ENCODE data around the gene TNC. TPM values are rescaled to one million over a fixed set of nuclear protein-coding genes. Genes with fewer than 3 reads are reported as not detected.

The TNC gene
- total and polyA plus RNA-seq, 2 experiments from 2014 or later: 12.7 to 20.9 TPM

DNA sequence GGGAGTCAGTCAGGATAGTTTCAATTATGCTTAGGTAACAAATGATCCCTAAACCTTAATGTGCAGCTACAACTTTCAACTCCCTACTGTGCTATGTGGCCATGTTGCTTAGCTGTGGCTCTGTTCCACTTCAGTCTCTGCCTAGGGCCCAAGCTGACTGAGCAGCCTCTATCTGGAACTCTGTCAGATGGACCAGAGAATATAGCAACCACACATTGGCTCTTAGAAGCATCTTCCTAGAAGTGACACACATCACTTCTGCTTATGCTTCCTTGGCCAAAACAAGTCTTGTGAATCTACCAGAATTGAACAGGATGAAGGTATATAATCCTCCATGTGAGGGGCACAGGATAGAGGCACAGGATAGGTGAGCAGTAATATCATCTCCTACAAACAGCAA lies 36.7 kb upstream of the TNC start:
- H3K4me2 ChIP-seq: no peak overlapping the region
- peaks cover 7% of the 10 kb centered on the region for H3K4me1 ChIP-seq (ENCODE audit: insufficient read depth)
- no peaks in the 10 kb centered on the region for H4K20me1 ChIP-seq (ENCODE audit: insufficient read depth, poor library complexity, severe bottlenecking)
- no peak overlapping the region for H3K27ac ChIP-seq
- H3K36me3 ChIP-seq (replicated peaks; ENCODE audit: insufficient read depth, low read depth): no peaks in the 10 kb centered on the region
- H3K9me2 ChIP-seq (replicated peaks; ENCODE audit: insufficient read depth): no peaks in the 10 kb centered on the region
- H3K4me3 ChIP-seq: no peak overlapping the region
- no peaks in the 10 kb centered on the region for H3K9me3 ChIP-seq (ENCODE audit: low read depth)
- H2AFZ ChIP-seq: no peak overlapping the region
- H3K79me2 ChIP-seq: no peaks in the 10 kb centered on the region
- no peak for DNase-seq (ENCODE audit: low spot score)
- TF ChIP-seq, protein P1, sequence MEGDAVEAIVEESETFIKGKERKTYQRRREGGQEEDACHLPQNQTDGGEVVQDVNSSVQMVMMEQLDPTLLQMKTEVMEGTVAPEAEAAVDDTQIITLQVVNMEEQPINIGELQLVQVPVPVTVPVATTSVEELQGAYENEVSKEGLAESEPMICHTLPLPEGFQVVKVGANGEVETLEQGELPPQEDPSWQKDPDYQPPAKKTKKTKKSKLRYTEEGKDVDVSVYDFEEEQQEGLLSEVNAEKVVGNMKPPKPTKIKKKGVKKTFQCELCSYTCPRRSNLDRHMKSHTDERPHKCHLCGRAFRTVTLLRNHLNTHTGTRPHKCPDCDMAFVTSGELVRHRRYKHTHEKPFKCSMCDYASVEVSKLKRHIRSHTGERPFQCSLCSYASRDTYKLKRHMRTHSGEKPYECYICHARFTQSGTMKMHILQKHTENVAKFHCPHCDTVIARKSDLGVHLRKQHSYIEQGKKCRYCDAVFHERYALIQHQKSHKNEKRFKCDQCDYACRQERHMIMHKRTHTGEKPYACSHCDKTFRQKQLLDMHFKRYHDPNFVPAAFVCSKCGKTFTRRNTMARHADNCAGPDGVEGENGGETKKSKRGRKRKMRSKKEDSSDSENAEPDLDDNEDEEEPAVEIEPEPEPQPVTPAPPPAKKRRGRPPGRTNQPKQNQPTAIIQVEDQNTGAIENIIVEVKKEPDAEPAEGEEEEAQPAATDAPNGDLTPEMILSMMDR (IDR thresholded peaks at IDR 0.05; ENCODE audit: poor library complexity): no peak
- TF ChIP-seq EZH2phosphoT487 (IDR thresholded peaks at IDR 0.05; ENCODE audit: low read depth, severe bottlenecking, unreplicated experiment) (no peak), EZH2 (IDR thresholded peaks at IDR 0.05; ENCODE audit: borderline replicate concordance) (no peak)
- H3K27me3 ChIP-seq: no peaks in the 10 kb centered on the region

DNA sequence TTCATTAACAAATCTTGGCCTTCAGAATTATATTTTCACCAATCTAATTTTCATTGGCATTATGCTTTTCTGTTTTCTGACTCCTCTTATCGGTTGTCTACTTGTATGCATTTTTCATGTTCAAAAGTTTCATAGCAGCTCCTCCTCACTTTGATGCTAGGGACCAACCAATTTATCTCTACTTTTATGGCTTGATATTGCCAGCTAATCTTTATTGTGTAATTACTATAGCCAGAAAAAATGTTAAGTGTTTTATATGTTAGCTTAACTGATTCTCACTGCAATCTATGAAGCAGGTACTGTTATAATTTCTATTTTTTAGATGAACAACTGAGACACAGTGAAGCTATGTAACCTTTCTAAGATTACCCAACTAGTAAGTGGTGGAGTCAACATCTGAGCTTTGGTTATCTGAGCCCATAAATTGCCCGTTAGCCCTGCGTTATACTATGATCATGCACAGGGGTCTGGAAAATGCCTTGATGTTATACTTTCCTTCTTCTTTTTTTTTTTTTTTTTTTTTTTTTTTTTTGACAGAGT lies 34.4 kb upstream of the TNC start:
- no peak for DNase-seq (ENCODE audit: low spot score)
- WGBS (ENCODE audit: low lambda C conversion rate, missing lambda C conversion rate): 71% methylated on average over 3 of the region's 3 CpGs

DNA sequence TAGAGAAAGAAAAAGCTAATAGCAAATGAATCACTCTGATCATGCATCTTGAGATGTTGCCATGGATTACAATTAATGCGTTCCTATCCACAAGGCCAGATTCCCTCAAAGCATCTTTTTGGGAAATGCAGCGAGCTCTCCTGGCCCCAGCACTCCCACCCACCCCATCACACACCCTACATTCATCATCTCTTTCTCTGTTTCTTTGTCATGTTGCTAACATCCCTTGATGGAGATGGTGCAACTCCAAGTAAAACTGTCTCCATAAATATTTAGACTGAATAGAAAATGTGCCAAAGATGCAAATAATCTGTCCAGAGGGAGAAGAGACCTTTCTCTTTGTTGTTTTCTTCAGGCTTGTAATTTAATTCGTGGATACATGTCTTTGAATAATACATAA lies 30.8 kb upstream of the TNC start:
- H2AFZ ChIP-seq: no peak overlapping the region
- H3K9me2 ChIP-seq (replicated peaks; ENCODE audit: insufficient read depth): no peaks in the 10 kb centered on the region
- 88% methylated on average over 3 of the region's 3 CpGs for WGBS (ENCODE audit: low lambda C conversion rate, missing lambda C conversion rate)
- no peak overlapping the region for H3K4me2 ChIP-seq
- H3K27me3 ChIP-seq: no peaks in the 10 kb centered on the region
- H3K4me3 ChIP-seq: no peak overlapping the region
- TF ChIP-seq EZH2 (IDR thresholded peaks at IDR 0.05; ENCODE audit: borderline replicate concordance) (no peak), EZH2phosphoT487 (IDR thresholded peaks at IDR 0.05; ENCODE audit: low read depth, severe bottlenecking, unreplicated experiment) (no peak)
- TF ChIP-seq, protein P1 (IDR thresholded peaks at IDR 0.05; ENCODE audit: poor library complexity): no peak
- no peaks in the 10 kb centered on the region for H3K79me2 ChIP-seq
- H4K20me1 ChIP-seq (ENCODE audit: insufficient read depth, poor library complexity, severe bottlenecking): no peaks in the 10 kb centered on the region
- no peak for DNase-seq (ENCODE audit: low spot score)
- H3K9me3 ChIP-seq (ENCODE audit: low read depth): no peaks in the 10 kb centered on the region
- no peaks in the 10 kb centered on the region for H3K36me3 ChIP-seq (replicated peaks; ENCODE audit: insufficient read depth, low read depth)
- H3K4me1 ChIP-seq (ENCODE audit: insufficient read depth): no peaks in the 10 kb centered on the region
- H3K27ac ChIP-seq: no peak overlapping the region

More for the DNA sequence above, 34.4 kb upstream of the TNC start:
- no peaks in the 10 kb centered on the region for H3K27me3 ChIP-seq
- H3K9me2 ChIP-seq (replicated peaks; ENCODE audit: insufficient read depth): no peaks in the 10 kb centered on the region
- TF ChIP-seq EZH2 (IDR thresholded peaks at IDR 0.05; ENCODE audit: borderline replicate concordance) (no peak), EZH2phosphoT487 (IDR thresholded peaks at IDR 0.05; ENCODE audit: low read depth, severe bottlenecking, unreplicated experiment) (no peak)
- TF ChIP-seq, protein P1 (IDR thresholded peaks at IDR 0.05; ENCODE audit: poor library complexity): no peak
- H4K20me1 ChIP-seq (ENCODE audit: insufficient read depth, poor library complexity, severe bottlenecking): no peaks in the 10 kb centered on the region
- H3K4me3 ChIP-seq: no peak overlapping the region
- no peak overlapping the region for H3K4me2 ChIP-seq
- H3K79me2 ChIP-seq: no peaks in the 10 kb centered on the region
- H3K27ac ChIP-seq: no peak overlapping the region
- H3K36me3 ChIP-seq (replicated peaks; ENCODE audit: insufficient read depth, low read depth): no peaks in the 10 kb centered on the region
- H2AFZ ChIP-seq: no peak overlapping the region
- H3K4me1 ChIP-seq (ENCODE audit: insufficient read depth): no peaks in the 10 kb centered on the region
- H3K9me3 ChIP-seq (ENCODE audit: low read depth): no peaks in the 10 kb centered on the region
